COR-L47 (cell line): ENCODE data around the gene CDC42EP4.
A peak's percentile ranks its signal among the peaks of the same experiment; 100 is the strongest.
"Not testable (repeated sequence)": the region's sequence is repeated elsewhere in the genome, so short reads cannot be mapped to it uniquely, and the experiment has no call there.

Experiments used
- DNase-seq: peaks from one replicate; lab custom pipeline; 2025; lab: John Stamatoyannopoulos, UW

CDC42EP4 gene

DNA sequence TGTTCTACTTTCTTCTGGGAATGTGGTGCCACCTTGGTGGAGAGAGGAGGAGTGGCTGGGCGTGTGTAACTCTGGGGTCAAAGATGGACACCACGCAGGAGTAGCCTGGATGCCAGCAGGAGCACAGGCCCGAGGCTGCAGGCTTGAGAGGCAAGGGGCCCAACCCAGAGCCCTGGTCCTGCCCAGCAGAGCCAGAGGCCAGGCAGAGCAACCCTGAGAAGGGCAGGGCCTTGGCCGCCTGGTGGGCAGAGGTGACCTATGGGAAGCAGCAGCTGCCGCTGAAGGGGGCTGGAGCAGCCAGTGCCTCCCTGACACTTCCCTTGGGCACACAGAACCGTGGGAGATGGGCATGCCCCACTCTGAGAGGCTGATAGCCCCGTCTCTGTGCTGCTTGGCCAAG, 32.1 kb downstream of the CDC42EP4 start:
- no peak for DNase-seq

- DNase-seq: peak; percentile 69
Observed at GRCh38 chr17:73278465-73279453, 33.0 kb downstream of the CDC42EP4 start.

DNA sequence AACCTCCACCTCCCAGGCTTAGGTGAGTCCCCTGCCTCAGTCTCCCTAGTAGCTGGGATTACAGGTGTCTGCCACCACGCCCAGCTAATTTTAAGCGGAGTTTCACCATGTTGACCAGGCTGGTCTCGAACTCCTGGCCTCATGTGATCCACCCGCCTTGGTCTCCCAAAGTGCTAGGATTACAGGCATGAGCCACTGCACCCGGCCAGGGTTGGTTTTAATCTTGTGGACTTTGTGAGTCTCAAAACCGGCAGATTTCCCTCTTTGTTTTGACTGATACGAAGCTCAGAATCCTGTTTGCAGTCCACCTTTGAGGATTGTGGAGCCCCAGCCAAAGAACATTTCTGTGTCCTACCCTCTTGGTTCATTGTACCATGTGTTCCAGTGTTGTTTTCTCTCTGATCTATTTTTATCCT, 33.7 kb downstream of the CDC42EP4 start:
- DNase-seq: no peak

DNA sequence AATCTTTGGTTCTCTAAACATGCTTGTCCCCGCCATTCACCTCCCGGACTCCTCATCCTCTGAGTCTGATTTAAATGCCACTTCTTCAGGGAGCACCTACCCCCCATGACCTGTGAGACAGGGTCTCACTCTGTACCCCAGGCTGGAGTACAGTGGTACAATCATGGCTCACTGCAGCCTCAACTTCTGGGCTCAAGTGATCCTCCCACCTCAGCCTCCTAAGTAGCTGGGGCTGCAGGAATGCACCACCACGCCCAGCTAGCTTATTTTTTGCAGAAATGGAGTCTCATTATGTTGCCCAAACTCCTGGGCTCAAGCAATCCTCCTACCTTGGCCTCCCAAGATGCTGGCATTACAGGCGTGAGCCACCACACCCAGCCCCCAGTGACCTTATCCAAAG, 37.3 kb downstream of the CDC42EP4 start:
- no peak for DNase-seq

GRCh38 chr17:73272906-73273218, 38.9 kb downstream of the CDC42EP4 start:
- no peak for DNase-seq

- DNase-seq: no peak
Observed at GRCh38 chr17:73271072-73271471, 40.7 kb downstream of the CDC42EP4 start.

DNA sequence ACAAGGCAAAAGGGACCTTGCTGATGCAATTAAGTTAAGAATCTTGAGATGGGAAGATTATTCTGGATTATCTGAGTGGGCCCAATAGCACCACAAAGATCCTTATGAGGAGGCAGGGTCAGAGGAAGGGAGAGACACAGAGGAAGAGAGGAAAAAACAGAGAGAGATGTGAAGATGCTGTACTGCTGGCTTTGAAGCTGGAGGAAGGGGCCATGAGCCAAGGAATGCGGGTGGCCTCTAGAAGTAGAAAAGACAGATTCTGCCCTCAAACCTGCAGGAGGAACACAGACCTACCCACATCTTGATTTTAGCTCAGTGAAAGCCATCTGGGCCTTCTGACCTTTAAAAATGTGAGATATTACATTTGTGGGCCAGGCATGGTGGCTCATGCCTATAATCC, 42.0 kb downstream of the CDC42EP4 start:
- DNase-seq: no peak

DNA sequence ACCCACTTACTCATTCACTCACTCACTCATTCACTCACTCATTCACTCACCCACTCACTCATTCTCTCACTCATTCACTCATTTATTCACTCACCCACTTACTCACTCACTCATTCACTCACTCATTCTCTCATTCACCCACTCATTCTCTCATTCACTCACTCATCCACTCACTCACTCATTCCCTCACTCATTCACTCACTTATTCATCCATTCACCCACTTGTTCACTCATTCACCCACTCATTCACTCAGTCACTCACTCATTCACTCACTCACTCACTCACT, 42.5 kb downstream of the CDC42EP4 start:
- no peak for DNase-seq

- no peak for DNase-seq
Observed at GRCh38 chr17:73268582-73269328, 43.0 kb downstream of the CDC42EP4 start.

DNA sequence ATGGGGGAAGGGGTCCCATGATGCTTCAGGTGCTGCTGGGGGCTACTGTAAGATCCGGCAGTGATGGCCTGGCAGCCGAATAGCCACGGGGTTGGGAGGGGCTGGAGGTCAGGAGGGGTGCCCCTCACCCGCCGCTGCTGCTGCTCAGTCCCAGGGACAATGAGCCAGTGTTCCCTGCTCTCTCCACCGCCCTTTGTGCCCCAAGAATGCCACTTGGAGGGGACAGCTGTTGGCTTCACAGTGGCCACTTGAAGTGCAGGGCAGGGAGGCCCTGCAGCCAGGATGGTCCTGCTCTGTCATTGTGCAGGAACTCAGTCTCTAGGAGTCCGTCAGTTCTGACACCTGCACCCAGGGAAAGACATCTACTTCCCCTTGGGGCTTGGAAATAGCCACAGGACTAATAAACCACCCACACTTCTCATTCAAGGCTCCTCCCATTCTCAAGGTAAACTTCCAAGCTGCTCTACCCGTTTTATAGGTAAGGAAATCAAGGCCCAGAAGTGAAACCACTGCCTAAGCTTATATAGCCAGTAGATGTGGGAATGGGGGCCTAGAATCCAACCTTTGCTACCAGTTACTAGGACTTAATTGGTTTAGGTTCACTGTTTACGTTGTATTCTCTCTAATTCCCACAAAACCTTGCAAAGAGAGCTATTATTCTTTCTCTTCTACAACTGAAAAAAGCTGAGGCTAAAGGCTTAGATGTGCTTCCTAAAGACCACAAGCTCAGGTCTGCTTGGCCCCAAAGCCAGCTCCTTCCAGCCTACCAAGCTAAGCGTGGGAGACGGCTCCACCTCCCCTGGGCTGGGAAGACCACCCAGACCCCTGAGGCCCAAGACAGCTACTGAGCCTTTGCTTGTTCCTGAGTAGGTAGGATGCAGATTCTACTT, 43.9 kb downstream of the CDC42EP4 start:
- no peak for DNase-seq

- peak; percentile 20 for DNase-seq
Observed at GRCh38 chr17:73266796-73267195, 45.0 kb downstream of the CDC42EP4 start.

DNA sequence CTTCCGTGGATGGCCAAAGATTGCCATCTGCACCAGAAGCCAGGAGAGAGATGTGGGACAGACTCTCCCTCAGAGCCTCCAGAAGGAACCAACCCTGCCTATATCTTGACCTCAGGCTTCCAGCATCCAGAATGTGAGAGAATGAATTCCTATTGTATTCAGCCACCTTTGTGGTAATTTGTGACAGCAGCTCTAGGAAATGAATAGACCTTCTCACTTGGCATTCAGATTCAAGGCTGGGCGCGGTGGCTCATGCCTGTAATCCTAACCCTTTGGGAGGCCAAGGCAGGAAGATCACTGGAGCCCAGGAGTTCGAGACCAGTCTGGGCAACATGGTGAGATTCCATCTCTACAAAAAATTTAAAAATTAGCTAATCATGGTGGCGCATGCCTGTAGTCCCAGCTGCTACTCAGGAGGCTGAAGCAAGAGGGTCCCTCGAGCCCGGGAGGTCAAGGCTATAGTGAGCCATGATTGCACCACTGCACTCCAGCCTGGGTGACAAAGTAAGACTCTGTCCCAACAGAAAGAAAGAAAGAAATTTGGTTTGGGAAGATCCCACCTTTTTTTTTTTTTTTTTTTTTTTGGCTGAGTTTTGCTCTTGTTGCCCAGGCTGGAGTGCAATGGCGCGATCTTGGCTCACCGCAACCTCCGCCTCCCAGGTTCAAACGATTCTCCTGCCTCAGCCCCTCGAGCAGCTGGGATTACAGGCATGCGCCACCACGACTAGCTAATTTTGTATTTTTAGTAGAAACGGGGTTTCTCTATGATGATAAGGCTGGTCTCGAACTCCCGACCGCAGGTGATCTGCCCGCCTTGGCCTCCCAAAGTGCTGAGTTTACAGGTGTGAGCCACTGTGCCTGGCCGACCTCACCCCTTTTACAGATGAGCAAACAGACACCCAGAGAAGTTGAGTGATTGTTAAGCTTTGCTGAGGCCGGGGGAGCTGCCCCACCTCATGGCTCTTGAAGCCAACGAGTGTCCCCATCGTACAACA, 45.9 kb downstream of the CDC42EP4 start:
- no peak for DNase-seq

DNA sequence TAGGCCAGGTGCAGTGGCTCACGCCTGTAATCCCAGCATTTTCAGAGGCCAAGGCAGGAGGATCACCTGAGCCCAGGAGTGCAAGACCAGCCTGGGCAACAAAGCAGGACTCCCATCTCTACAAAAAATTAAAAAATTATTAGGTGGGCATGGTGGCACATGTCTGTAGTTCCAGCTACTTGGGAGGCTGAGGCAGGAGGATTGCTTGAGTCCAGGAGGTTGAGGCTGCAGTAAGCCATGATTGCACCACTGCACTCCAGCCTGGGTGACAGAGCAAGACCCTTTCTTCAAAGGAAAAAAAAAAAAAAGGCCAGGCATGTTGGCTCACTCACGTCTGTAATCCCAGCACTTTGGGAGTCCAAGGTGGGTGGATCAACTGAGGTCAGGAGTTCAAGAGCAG, 47.4 kb downstream of the CDC42EP4 start:
- DNase-seq: not testable (repeated sequence)

DNA sequence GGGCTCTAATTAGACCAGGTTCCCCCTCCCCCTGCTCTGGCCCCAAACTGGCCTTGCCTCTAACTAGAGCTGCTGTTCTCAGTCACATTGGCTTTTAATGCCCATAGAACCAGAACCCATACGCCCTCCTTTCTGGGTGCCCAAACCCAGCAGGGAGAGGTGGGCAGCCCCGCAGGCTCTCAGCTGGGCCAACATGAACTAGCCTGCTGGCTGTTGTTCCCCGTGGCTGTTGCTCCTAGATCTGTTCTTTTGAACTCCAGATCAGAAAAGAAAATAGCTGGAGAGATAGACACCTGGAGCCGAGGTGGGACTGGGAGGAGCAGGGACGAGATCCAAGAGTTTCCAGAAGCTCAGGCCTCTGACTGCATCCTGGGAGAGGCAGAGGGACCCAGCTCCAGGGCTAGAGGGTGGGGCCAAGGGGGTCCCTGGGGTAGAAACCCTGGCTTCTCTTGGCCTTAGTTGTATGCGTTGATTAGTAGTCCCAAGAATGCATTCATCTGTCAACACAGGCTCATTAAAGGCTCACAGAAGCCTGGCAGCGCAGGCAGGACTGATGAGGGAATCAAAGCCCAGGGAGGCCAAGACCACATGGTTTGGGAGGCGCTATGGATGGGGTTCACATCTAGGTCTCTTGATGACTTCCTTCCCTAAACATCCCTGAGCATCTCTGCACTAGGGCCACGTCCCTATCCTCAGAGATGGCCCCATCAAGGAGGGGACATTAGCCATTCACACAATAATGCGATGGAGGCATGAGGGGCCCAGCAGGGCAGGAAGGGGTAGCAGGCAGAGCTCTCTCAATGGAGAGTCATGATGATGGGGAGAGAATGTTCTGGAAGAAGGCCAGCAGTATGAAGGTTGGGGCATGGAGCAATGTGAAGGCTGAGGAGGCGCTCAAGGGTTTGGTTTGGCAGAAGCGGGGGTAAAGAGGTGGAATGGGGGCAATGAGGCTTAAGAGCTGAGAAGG, 48.8 kb downstream of the CDC42EP4 start:
- no peak for DNase-seq

GRCh38 chr17:73261952-73262675, 49.7 kb downstream of the CDC42EP4 start:
- DNase-seq: peak; percentile 17

GRCh38 chr17:73261617-73261951, 50.2 kb downstream of the CDC42EP4 start, which contains the start of gene CPSF4L:
CPSF4L (minus strand) TSS chr17:73261880; CDS start chr17:73261818, 62 bp downstream.
- DNase-seq: no peak

- DNase-seq: no peak
Observed at GRCh38 chr17:73257516-73257915, 54.3 kb downstream of the CDC42EP4 start.

- DNase-seq: no peak
Observed at GRCh38 chr17:73256220-73256619, 55.6 kb downstream of the CDC42EP4 start.

- DNase-seq: peak; percentile 52
Observed at GRCh38 chr17:73255671-73256181, 56.1 kb downstream of the CDC42EP4 start.
